Mesenchymal stem cell (in vitro differentiated cells and primary cell): ENCODE results near the gene TENM3.

Experiments used
- DNase-seq: peaks from one replicate; pipeline ENCODE4 v3.0.0-alpha.2; 2013
- H2AFZ ChIP-seq: one replicate; pipeline ENCODE4 v1.6.1; 2013; ENCODE audit warnings: low read depth, mild to moderate bottlenecking, control low read depth, inconsistent platforms, low read length, moderate library complexity
- H2AK5ac ChIP-seq: 2 replicates; pipeline ENCODE4 v1.6.1; 2013; ENCODE audit warnings: low read length, moderate library complexity, mild to moderate bottlenecking, inconsistent platforms; ENCODE audit not compliant: severe bottlenecking
- H2BK120ac ChIP-seq: one replicate; pipeline ENCODE4 v1.6.1; 2013; ENCODE audit warnings: low read depth, mild to moderate bottlenecking, inconsistent platforms, low read length, moderate library complexity
- H2BK12ac ChIP-seq, 2 experiments: one replicate each; pipeline ENCODE4 v1.6.1; 2013; ENCODE audit warnings: inconsistent platforms in 2 of 2, low read length in 2 of 2, mild to moderate bottlenecking in 2 of 2, moderate library complexity in 2 of 2, control low read depth in 1 of 2
- H2BK15ac ChIP-seq: one replicate; pipeline ENCODE4 v1.6.1; 2013; ENCODE audit warnings: mild to moderate bottlenecking, low read depth, inconsistent platforms; ENCODE audit not compliant: poor library complexity, severe bottlenecking
- H2BK5ac ChIP-seq: 2 replicates; pipeline ENCODE4 v1.6.1; 2013; ENCODE audit warnings: low read depth, mild to moderate bottlenecking, low read length, control low read depth, inconsistent platforms; ENCODE audit not compliant: poor library complexity, severe bottlenecking
- H3K14ac ChIP-seq, 2 experiments: one replicate each; pipeline ENCODE4 v1.6.1; 2013; ENCODE audit warnings: inconsistent platforms in 2 of 2, low read length in 2 of 2, control low read depth in 1 of 2, mild to moderate bottlenecking in 1 of 2, moderate library complexity in 1 of 2
- H3K18ac ChIP-seq, 2 experiments: one replicate each; pipeline ENCODE4 v1.6.1; 2013; ENCODE audit warnings: inconsistent platforms in 2 of 2, low read length in 2 of 2, control low read depth in 1 of 2, low read depth in 1 of 2, mild to moderate bottlenecking in 1 of 2
- H3K23ac ChIP-seq, 2 experiments: one replicate each; pipeline ENCODE4 v1.6.1; 2013; ENCODE audit warnings: inconsistent platforms in 2 of 2, low read length in 2 of 2, mild to moderate bottlenecking in 2 of 2, moderate library complexity in 2 of 2, control low read depth in 1 of 2
- H3K27ac ChIP-seq: 2 replicates; pipeline ENCODE4 v1.5.1; 2013; ENCODE audit warnings: mild to moderate bottlenecking, moderate library complexity, low read length, control low read depth, inconsistent platforms; ENCODE audit not compliant: poor library complexity, severe bottlenecking
- H3K27me3 ChIP-seq, 2 experiments: 2 replicates each; pipeline versions ENCODE4 v1.6.1 to v1.7.0; 2013; ENCODE audit warnings: low read length in 2 of 2, mild to moderate bottlenecking in 2 of 2, moderate library complexity in 2 of 2, control low read depth in 1 of 2, inconsistent platforms in 1 of 2; ENCODE audit not compliant: control insufficient read depth in 1 of 2, insufficient read depth in 1 of 2
- H3K36me3 ChIP-seq, 2 experiments: 2 replicates each; pipeline versions ENCODE4 v1.6.1 to v1.7.0; 2013; ENCODE audit warnings: low read length in 2 of 2, control low read depth in 1 of 2, inconsistent platforms in 1 of 2, low read depth in 1 of 2, mild to moderate bottlenecking in 1 of 2; ENCODE audit not compliant: insufficient read depth in 2 of 2, control insufficient read depth in 1 of 2
- H3K4ac ChIP-seq, 2 experiments: one replicate each; pipeline ENCODE4 v1.6.1; 2013; ENCODE audit warnings: inconsistent platforms in 2 of 2, low read length in 2 of 2, mild to moderate bottlenecking in 2 of 2, moderate library complexity in 2 of 2, control low read depth in 1 of 2, low read depth in 1 of 2
- H3K4me1 ChIP-seq: 2 replicates; pipeline ENCODE4 v1.6.1; 2013; ENCODE audit warnings: low read depth, low read length, control low read depth; ENCODE audit not compliant: control insufficient read depth, insufficient read depth
- H3K4me2 ChIP-seq: 2 replicates; pipeline ENCODE4 v1.6.1; 2013; ENCODE audit warnings: low read length, mild to moderate bottlenecking, inconsistent platforms; ENCODE audit not compliant: poor library complexity, severe bottlenecking
- H3K4me3 ChIP-seq, 2 experiments: 2 replicates each; pipeline versions ENCODE4 v1.5.1 to v1.7.0; 2013; ENCODE audit warnings: low read length in 2 of 2, mild to moderate bottlenecking in 2 of 2, control low read depth in 1 of 2, low read depth in 1 of 2; ENCODE audit not compliant: insufficient read depth in 1 of 2
- H3K79me1 ChIP-seq: replicated peaks from 2 replicates; pipeline ENCODE4 v1.6.1; 2013; ENCODE audit warnings: mild to moderate bottlenecking, control low read depth, low read length, inconsistent platforms; ENCODE audit not compliant: poor library complexity, severe bottlenecking
- H3K9ac ChIP-seq: 2 replicates; pipeline ENCODE4 v1.7.0; 2013; ENCODE audit warnings: mild to moderate bottlenecking, low read length, moderate library complexity
- H3K9me3 ChIP-seq: 2 replicates; pipeline ENCODE4 v1.7.0; 2013; ENCODE audit warnings: mild to moderate bottlenecking, low read length; ENCODE audit not compliant: control insufficient read depth
- H4K8ac ChIP-seq: one replicate; pipeline ENCODE4 v1.6.1; 2013; ENCODE audit warnings: inconsistent platforms, mild to moderate bottlenecking, low read length, moderate library complexity
- H4K91ac ChIP-seq: one replicate; pipeline ENCODE4 v1.6.1; 2013; ENCODE audit warnings: mild to moderate bottlenecking, low read length, inconsistent platforms
- WGBS: methylation state at CpG from one replicate; pipeline ENCODE4 v1.1.7; 2013; ENCODE audit warnings: mixed read lengths; 5-methylcytosine and 5-hydroxymethylcytosine counted together

Gene TENM3

GRCh38 chr4:182786991-182787390, 543.8 kb downstream of the TENM3 start:
- no peaks in the 10 kb centered on the region for H3K27me3 ChIP-seq
- H2BK5ac ChIP-seq: no peak overlapping the region
- peaks cover 6% of the 10 kb centered on the region for H3K4me1 ChIP-seq
- H3K4me2 ChIP-seq: no peak overlapping the region
- peaks cover 4% of the 10 kb centered on the region for H3K79me1 ChIP-seq
- no peaks in the 10 kb centered on the region for H3K9me3 ChIP-seq
- H3K36me3 ChIP-seq: peaks cover 0 to 15% of the 10 kb centered on the region in 2 experiments
- H3K23ac ChIP-seq: no peak overlapping the region
- no peak overlapping the region for H3K18ac ChIP-seq
- H4K91ac ChIP-seq: no peak overlapping the region
- no peak overlapping the region for H2BK120ac ChIP-seq
- no peak overlapping the region for H3K27ac ChIP-seq
- no peak overlapping the region for H2AFZ ChIP-seq
- H3K14ac ChIP-seq: no peak overlapping the region
- 95% methylated on average over 6 of the region's 6 CpGs for WGBS
- no peak overlapping the region for H3K9ac ChIP-seq
- H2AK5ac ChIP-seq: no peak overlapping the region
- no peak overlapping the region for H2BK12ac ChIP-seq
- no peak overlapping the region for H2BK15ac ChIP-seq
- no peak for DNase-seq
- no peak overlapping the region for H3K4me3 ChIP-seq
- no peak overlapping the region for H3K4ac ChIP-seq
- H4K8ac ChIP-seq: no peak overlapping the region

DNA sequence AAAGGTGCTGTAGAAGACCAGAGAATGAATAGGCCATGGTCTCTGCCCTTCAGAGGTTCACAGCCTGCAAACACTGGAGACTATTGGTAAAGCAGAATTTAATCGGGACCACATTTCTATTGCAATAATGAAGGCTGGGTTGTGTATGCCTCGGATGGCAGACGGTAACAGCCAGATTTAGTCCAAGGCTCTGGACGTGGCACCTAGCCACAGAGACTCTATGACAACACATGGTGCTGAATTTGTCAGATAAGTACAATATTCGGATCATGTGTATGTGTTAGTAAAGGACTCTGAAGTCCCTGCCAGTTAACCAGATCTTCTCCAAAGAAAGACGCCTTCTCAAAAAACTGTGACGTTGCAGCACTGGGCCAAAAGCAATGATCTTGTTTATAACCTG, 545.0 kb downstream of the TENM3 start:
- H3K18ac ChIP-seq: no peak overlapping the region
- DNase-seq: no peak
- no peak overlapping the region for H3K9ac ChIP-seq
- no peak overlapping the region for H4K8ac ChIP-seq
- no peak overlapping the region for H3K4ac ChIP-seq
- H3K79me1 ChIP-seq: peaks cover 5% of the 10 kb centered on the region
- H3K9me3 ChIP-seq: no peaks in the 10 kb centered on the region
- 94% methylated on average over 5 of the region's 7 CpGs for WGBS
- H2BK120ac ChIP-seq: no peak overlapping the region
- peaks cover 6% of the 10 kb centered on the region for H3K4me1 ChIP-seq
- H3K4me2 ChIP-seq: no peak overlapping the region
- H2BK12ac ChIP-seq: no peak overlapping the region
- H4K91ac ChIP-seq: no peak overlapping the region
- H3K27ac ChIP-seq: no peak overlapping the region
- no peak overlapping the region for H2BK15ac ChIP-seq
- no peak overlapping the region for H2BK5ac ChIP-seq
- H2AK5ac ChIP-seq: no peak overlapping the region
- H3K27me3 ChIP-seq: no peaks in the 10 kb centered on the region
- no peak overlapping the region for H2AFZ ChIP-seq
- H3K4me3 ChIP-seq: no peak overlapping the region
- peaks cover 12 to 22% of the 10 kb centered on the region in 2 experiments for H3K36me3 ChIP-seq
- H3K14ac ChIP-seq: no peak overlapping the region
- H3K23ac ChIP-seq: no peak overlapping the region

GRCh38 chr4:182789529-182789928, 546.3 kb downstream of the TENM3 start:
- H2BK12ac ChIP-seq: no peak overlapping the region

GRCh38 chr4:182795446-182796238, 552.4 kb downstream of the TENM3 start:
- Histone ChIP-seq H4K91ac (no peak overlapping the region), H2AFZ (no peak overlapping the region), H3K4ac (no peak overlapping the region), H3K23ac (no peak overlapping the region), H4K8ac (no peak overlapping the region), H2BK12ac (no peak overlapping the region), H3K4me3 (no peak overlapping the region), H2BK15ac (no peak overlapping the region), H2AK5ac (no peak overlapping the region), H3K79me1 (peaks cover 8% of the 10 kb centered on the region), H2BK5ac (no peak overlapping the region), H3K9me3 (no peaks in the 10 kb centered on the region), H3K9ac (no peak overlapping the region), H3K27me3 (no peaks in the 10 kb centered on the region), H3K18ac (no peak overlapping the region), H3K27ac (no peak overlapping the region), H3K36me3 (peaks cover 28 to 32% of the 10 kb centered on the region in 2 experiments), H2BK120ac (no peak overlapping the region), H3K4me2 (no peak overlapping the region), H3K14ac (no peak overlapping the region), H3K4me1 (peaks cover 2% of the 10 kb centered on the region)
- 84% methylated on average over 5 of the region's 6 CpGs for WGBS
- DNase-seq: no peak

More at GRCh38 chr4:182789529-182789928, 546.3 kb downstream of the TENM3 start:
- Histone ChIP-seq H2AFZ (no peak overlapping the region), H3K4me2 (no peak overlapping the region), H3K23ac (no peak overlapping the region), H3K9me3 (no peaks in the 10 kb centered on the region), H3K14ac (no peak overlapping the region), H3K4ac (no peak overlapping the region), H4K8ac (no peak overlapping the region), H3K27ac (no peak overlapping the region), H2AK5ac (no peak overlapping the region), H2BK5ac (no peak overlapping the region), H2BK15ac (no peak overlapping the region), H3K27me3 (no peaks in the 10 kb centered on the region), H3K18ac (no peak overlapping the region), H3K9ac (no peak overlapping the region), H3K4me1 (peaks cover 6% of the 10 kb centered on the region), H3K4me3 (no peak overlapping the region), H2BK120ac (no peak overlapping the region), H3K36me3 (peaks cover 15 to 23% of the 10 kb centered on the region in 2 experiments), H4K91ac (no peak overlapping the region), H3K79me1 (peaks cover 7% of the 10 kb centered on the region)
- DNase-seq: no peak
- WGBS: 87% methylated on average over 5 of the region's 7 CpGs
